Lower lobe of right lung (tissue), 2 donors: ENCODE data around the gene CRAT. TPM values are rescaled to one million over a fixed set of nuclear protein-coding genes. Genes with fewer than 3 reads are reported as not detected.
A peak's percentile ranks its signal among the peaks of the same experiment; 100 is the strongest.

Source experiments
- ATAC-seq, 2 donors: fragments of 200-7000 bp; cut with Tn5 transposase; one replicate each; pipeline ENCODE4 v1.9.1; 2020 to 2022; ENCODE audit warnings: mild to moderate bottlenecking in 2 of 2, moderate library complexity in 2 of 2
- DNase-seq: peaks from one replicate; pipeline ENCODE4 v3.0.0-alpha.2; 2020
- H3K27ac ChIP-seq: fragments of 200-600 bp; one replicate; pipeline ENCODE4 v1.8.0; 2022
- H3K27me3 ChIP-seq: fragments of 200-600 bp; one replicate; pipeline ENCODE4 v1.8.0; 2022; ENCODE audit warnings: low read depth
- H3K36me3 ChIP-seq: fragments of 200-600 bp; one replicate; pipeline ENCODE4 v1.8.0; 2022; ENCODE audit warnings: mild to moderate bottlenecking
- H3K4me1 ChIP-seq: fragments of 200-600 bp; one replicate; pipeline ENCODE4 v1.8.0; 2022
- H3K4me3 ChIP-seq: fragments of 200-600 bp; one replicate; pipeline ENCODE4 v1.8.0; 2022; ENCODE audit warnings: mild to moderate bottlenecking
- H3K9me3 ChIP-seq: fragments of 200-600 bp; one replicate; pipeline ENCODE4 v1.8.0; 2022
- CTCF ChIP-seq: fragments of 200-600 bp; IDR thresholded peaks from one replicate; pipeline ENCODE4 v1.8.0; 2022; ENCODE audit warnings: antibody characterized with exemption, mild to moderate bottlenecking
- intact Hi-C: fragments of 100-400 bp; cut with DNase I; formaldehyde crosslinking; loops from one replicate; pipeline ENCODE4 v1.11.0; 2022
- total RNA-seq: library from RNA; stranded (reverse); fragmentation: NEBNext Ultra II Directional; extraction: Animal tissue kit (Norgen Biotek cat#: 25700); gene quantifications from one replicate; pipeline ENCODE4 v1.2.1, GENCODE V29; 2021
- donor health status: DM: no; HTN: yes; CAD: no; lungs with severe emphysema.

CRAT gene
- total RNA-seq, 1 donor from 2014 or later = 23.2 TPM

GRCh38 chr9:129150122-129150521, 39.5 kb upstream of the CRAT start:
- Histone ChIP-seq H3K27me3 (no peaks in the 10 kb centered on the region), H3K4me3 (no peak overlapping the region), H3K4me1 (peaks cover 28% of the 10 kb centered on the region), H3K9me3 (no peaks in the 10 kb centered on the region), H3K36me3 (peaks cover 53% of the 10 kb centered on the region), H3K27ac (no peak overlapping the region)
- TF ChIP-seq CTCF = no peak
- intact Hi-C loops = no loop called here
- ATAC-seq (no peak), DNase-seq (no peak)

DNA sequence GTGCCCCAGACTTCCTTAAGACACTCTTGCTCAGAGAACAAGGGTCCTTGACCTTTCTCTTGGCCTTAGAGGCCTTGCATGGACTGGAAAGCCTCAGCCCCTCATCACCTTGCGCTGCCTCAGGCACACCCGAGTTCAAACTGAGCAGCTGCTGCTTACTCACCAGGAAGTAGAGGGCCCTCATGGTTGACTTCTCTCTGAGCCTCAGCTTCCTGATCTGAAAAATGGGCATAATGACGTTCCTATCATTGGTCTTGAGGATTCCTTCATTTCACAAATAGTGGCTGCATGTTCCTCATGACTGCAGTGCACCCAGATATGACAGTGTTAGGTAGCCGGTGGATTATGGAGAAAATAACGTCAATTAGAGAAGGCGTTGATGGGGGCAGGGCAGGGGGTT, 38.8 kb upstream of the CRAT start:
- no peak overlapping the region for H3K27ac ChIP-seq
- no peaks in the 10 kb centered on the region for H3K27me3 ChIP-seq
- DNase-seq (no peak), ATAC-seq (no peak)
- no peak overlapping the region for H3K4me3 ChIP-seq
- peaks cover 33% of the 10 kb centered on the region for H3K4me1 ChIP-seq
- H3K36me3 ChIP-seq = peaks cover 46% of the 10 kb centered on the region
- intact Hi-C loops = no loop called here
- H3K9me3 ChIP-seq = no peaks in the 10 kb centered on the region
- TF ChIP-seq CTCF = no peak

DNA sequence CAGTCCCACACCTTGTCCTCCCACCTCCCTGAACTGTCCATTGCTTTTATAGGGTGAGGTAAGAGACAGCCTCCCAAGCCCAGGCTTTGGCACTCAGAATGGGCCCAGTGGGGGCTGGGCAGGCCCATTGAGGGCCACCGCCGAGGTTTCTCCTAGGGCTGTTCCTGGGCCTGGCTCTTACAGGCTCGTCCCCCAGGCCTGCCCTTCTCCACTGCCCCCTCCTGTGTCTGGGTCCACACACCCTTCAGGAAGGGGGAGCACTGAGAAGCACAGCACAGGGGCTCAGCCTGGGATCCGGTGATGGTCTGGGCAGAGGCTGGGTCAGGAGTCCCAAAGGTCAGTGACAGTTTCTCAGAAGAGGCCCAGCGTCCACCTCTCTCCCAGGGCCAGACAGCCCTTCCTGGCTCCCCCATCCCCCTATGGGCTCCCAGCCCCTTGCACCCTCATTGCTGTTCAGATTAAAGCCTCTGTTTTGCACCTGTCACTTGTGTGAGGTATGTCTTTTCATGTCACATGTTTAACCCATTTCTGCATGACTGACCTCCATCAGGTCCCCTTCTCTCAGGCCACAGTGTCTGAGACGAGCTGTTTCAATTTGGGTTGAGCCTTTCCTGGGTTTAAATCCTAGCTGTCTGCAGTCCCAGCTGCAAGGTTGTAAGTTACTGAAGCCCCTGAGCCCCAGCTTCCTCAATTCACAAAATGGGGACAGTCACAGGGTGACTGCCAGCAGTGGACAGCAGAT, 38.0 kb upstream of the CRAT start:
- Histone ChIP-seq H3K36me3 (peaks cover 50% of the 10 kb centered on the region), H3K27ac (no peak overlapping the region), H3K27me3 (no peaks in the 10 kb centered on the region), H3K4me3 (no peak overlapping the region), H3K9me3 (no peaks in the 10 kb centered on the region), H3K4me1 (peaks cover 39% of the 10 kb centered on the region)
- intact Hi-C loops = no loop called here
- no peak for TF ChIP-seq CTCF
- DNase-seq = no peak
- ATAC-seq = no peak

- no peak for TF ChIP-seq CTCF
- Histone ChIP-seq H3K4me3 (no peak overlapping the region), H3K27me3 (no peaks in the 10 kb centered on the region), H3K4me1 (peaks cover 60% of the 10 kb centered on the region), H3K27ac (peak overlapping the region; percentile 74), H3K36me3 (peaks cover 55% of the 10 kb centered on the region), H3K9me3 (no peaks in the 10 kb centered on the region)
- DNase-seq (no peak), ATAC-seq (no peak)
- intact Hi-C loops = no loop called here
Observed at GRCh38 chr9:129146441-129146941, 35.9 kb upstream of the CRAT start.

DNA sequence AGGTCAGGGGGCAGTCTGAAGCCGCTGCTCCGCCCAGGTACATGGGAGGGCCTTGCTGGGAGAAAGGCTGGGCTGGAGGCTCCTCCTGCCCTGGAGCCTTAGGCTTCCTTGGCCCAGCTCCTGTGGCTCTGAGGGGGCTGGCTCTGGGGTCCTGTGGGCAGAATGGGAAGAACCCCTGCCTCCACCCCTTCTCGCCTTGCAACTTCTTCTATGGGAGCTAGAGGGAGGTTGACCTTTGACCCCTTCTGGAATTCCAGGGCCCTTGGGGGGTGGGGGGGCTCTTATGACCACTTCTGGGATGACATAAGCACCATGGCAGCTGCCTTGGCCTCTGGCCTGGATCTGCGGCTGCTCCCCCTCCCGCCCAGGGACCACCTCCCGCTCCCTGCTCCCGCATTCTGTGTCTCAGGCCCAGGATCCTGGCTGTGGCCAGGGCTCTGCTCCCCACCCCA, 35.3 kb upstream of the CRAT start:
- no peaks in the 10 kb centered on the region for H3K27me3 ChIP-seq
- ATAC-seq (no peak), DNase-seq (no peak)
- intact Hi-C loops = no loop called here
- peak overlapping the region; percentile 74 for H3K27ac ChIP-seq
- no peak overlapping the region for H3K4me3 ChIP-seq
- peaks cover 49% of the 10 kb centered on the region for H3K36me3 ChIP-seq
- no peaks in the 10 kb centered on the region for H3K9me3 ChIP-seq
- no peak for TF ChIP-seq CTCF
- H3K4me1 ChIP-seq = peaks cover 67% of the 10 kb centered on the region
